ENCODE results near the gene OGFOD3. TPM values are rescaled to one million over a fixed set of nuclear protein-coding genes. Genes with fewer than 3 reads are reported as not detected.

The OGFOD3 gene
- total RNA-seq, 1 experiment from 2014 or later: 53.6 TPM

- TF ChIP-seq CTCF (IDR thresholded peaks at IDR 0.05 in 2 of 3, conservative IDR thresholded peaks at IDR 0.05 in 1 of 3; ENCODE audit: borderline replicate concordance in 1 of 3, insufficient read depth in 1 of 3, low read depth in 2 of 3, low read length in 2 of 3): no peak
Observed at GRCh38 chr17:82396601-82397435, 21.6 kb downstream of the OGFOD3 start (continued).

GRCh38 chr17:82394278-82394677 is 24.1 kb downstream of the OGFOD3 start:
- Histone ChIP-seq H4K20me1 (ENCODE audit: insufficient read depth) (no peaks in the 10 kb centered on the region), H3K9me3 (ENCODE audit: control insufficient read depth in 1 of 2, insufficient read depth in 1 of 2, low read depth in 1 of 2, low read length in 2 of 2) (no peaks in the 10 kb centered on the region), H3K4me2 (ENCODE audit: low read length) (no peak overlapping the region), H3K9ac (ENCODE audit: low read length) (no peak overlapping the region), H3K27me3 (ENCODE audit: insufficient read depth, low read length) (no peaks in the 10 kb centered on the region), H3K27ac (ENCODE audit: low read depth, low read length) (no peak overlapping the region), H3K36me3 (ENCODE audit: control insufficient read depth in 1 of 2, insufficient read depth in 2 of 2, low read length in 2 of 2) (no peaks in the 10 kb centered on the region), H3K9me2 (ENCODE audit: insufficient read depth) (no peaks in the 10 kb centered on the region), H3K79me2 (ENCODE audit: insufficient read depth, low read length) (no peaks in the 10 kb centered on the region), H3K4me1 (ENCODE audit: control insufficient read depth in 1 of 2, insufficient read depth in 2 of 2, low read length in 2 of 2) (peaks cover 0 to 11% of the 10 kb centered on the region in 2 experiments; a peak in 2 of 4 replicates), H3K4me3 (replicated peaks in 1 of 2; ENCODE audit: low read depth in 1 of 2, low read length in 2 of 2) (no peak overlapping the region), H2AFZ (ENCODE audit: low read depth, low read length, poor library complexity, severe bottlenecking) (no peak overlapping the region)
- intact Hi-C loops (cut with micrococcal nuclease): no loop called here
- ChIA-PET CTCF (no interaction called here), POLR2A (no interaction called here), RAD21 (ENCODE audit: low non-redundant PET in 1 of 2, low total read pairs in 2 of 2, uncharacterized antibody in 2 of 2, unreplicated experiment in 2 of 2) (no interaction called here)
- no TSS peak for BruUV-seq (replicated peaks)
- DNase-seq (ENCODE audit: low read depth, low spot score) (no peak), ATAC-seq (no peak)
- no peak for TF ChIP-seq SP1 (IDR thresholded peaks at IDR 0.05; ENCODE audit: low read depth)

GRCh38 chr17:82392941-82393340 is 25.4 kb downstream of the OGFOD3 start:
- TF ChIP-seq CEBPB (IDR thresholded peaks at IDR 0.05; ENCODE audit: low read depth) (no peak), JUND (IDR thresholded peaks at IDR 0.05) (no peak), CBX3 (IDR thresholded peaks at IDR 0.05; ENCODE audit: low read depth) (no peak), SIN3A (IDR thresholded peaks at IDR 0.05; ENCODE audit: low read depth) (no peak), SRF (IDR thresholded peaks at IDR 0.05; ENCODE audit: low read depth) (no peak), YY1 (IDR thresholded peaks at IDR 0.05; ENCODE audit: extremely low read depth, insufficient replicate concordance, low read depth, low read length) (no peak), EGR1 (IDR thresholded peaks at IDR 0.05; ENCODE audit: low read depth) (no peak)
- Histone ChIP-seq H3K4me1 (ENCODE audit: control insufficient read depth in 1 of 2, insufficient read depth in 2 of 2, low read length in 2 of 2) (peaks cover 0 to 15% of the 10 kb centered on the region in 2 experiments; a peak in 3 of 4 replicates), H2AFZ (ENCODE audit: low read depth, low read length, poor library complexity, severe bottlenecking) (no peak overlapping the region), H3K4me3 (replicated peaks in 1 of 2; ENCODE audit: low read depth in 1 of 2, low read length in 2 of 2) (no peak overlapping the region), H3K9me2 (ENCODE audit: insufficient read depth) (no peaks in the 10 kb centered on the region), H3K27me3 (ENCODE audit: insufficient read depth, low read length) (no peaks in the 10 kb centered on the region), H4K20me1 (ENCODE audit: insufficient read depth) (no peaks in the 10 kb centered on the region), H3K79me2 (ENCODE audit: insufficient read depth, low read length) (no peaks in the 10 kb centered on the region), H3K9me3 (ENCODE audit: control insufficient read depth in 1 of 2, insufficient read depth in 1 of 2, low read depth in 1 of 2, low read length in 2 of 2) (no peaks in the 10 kb centered on the region), H3K27ac (ENCODE audit: low read depth, low read length) (no peak overlapping the region), H3K36me3 (ENCODE audit: control insufficient read depth in 1 of 2, insufficient read depth in 2 of 2, low read length in 2 of 2) (no peaks in the 10 kb centered on the region), H3K9ac (ENCODE audit: low read length) (no peak overlapping the region), H3K4me2 (ENCODE audit: low read length) (no peak overlapping the region)
- POLR2A ChIA-PET: no interaction called here
- intact Hi-C loops (cut with micrococcal nuclease): no loop called here
- ATAC-seq: no peak
- no TSS peak for BruUV-seq (replicated peaks)
- CTCF ChIA-PET: no interaction called here
- DNase-seq (ENCODE audit: low read depth, low spot score): no peak
- RAD21 ChIA-PET (ENCODE audit: low non-redundant PET in 1 of 2, low total read pairs in 2 of 2, uncharacterized antibody in 2 of 2, unreplicated experiment in 2 of 2): no interaction called here

Measured in HCT116 (cell line).